Activated CD8-positive, alpha-beta memory T cell treated with anti-CD3 and anti-CD28 coated beads for 1 hour (primary cell): ENCODE results near the gene COL18A1.

Experiments
- DNase-seq, 2 donors: peaks; one replicate each; pipeline ENCODE4 v3.0.0-alpha.2; 2020; ENCODE audit warnings: low read depth in 1 of 2; ENCODE audit errors: extremely low read depth in 1 of 2

COL18A1 gene

GRCh38 chr21:45541221-45542039 lies 136.5 kb downstream of the COL18A1 start:
- peak in 1 of 2 donors; percentile 51 for DNase-seq

DNA sequence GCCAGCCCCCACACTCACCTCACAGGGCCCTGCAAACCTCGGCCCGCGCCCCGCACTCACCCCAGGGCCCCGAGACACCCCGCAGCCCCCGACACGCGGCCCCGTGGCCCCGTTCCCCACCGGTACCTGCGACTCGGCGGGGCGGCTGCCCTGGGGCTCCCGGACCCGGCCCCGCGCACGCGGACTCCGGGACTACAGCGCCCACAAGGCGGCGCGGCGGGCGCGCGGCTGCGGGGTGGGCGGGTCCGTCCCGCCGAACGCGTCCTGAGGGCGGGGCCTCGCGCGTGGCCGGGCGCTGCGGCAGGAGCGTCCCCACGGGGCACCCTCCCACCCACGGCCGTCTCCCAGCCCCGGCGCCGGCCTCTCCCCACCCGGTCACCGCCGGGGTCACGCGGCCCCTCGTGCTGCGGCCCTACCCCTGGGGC lies 137.3 kb downstream of the COL18A1 start, which contains the start of gene SLC19A1:
Gene SLC19A1, minus strand, starts transcription at position 199 of the 425 bp plus-strand sequence. CDS start 4,481 bp downstream, outside the sequence.
- DNase-seq: peak in 1 of 2 donors; percentile 61

- no peak for DNase-seq
Measured at GRCh38 chr21:45542667-45543370, 137.9 kb downstream of the COL18A1 start.

DNA sequence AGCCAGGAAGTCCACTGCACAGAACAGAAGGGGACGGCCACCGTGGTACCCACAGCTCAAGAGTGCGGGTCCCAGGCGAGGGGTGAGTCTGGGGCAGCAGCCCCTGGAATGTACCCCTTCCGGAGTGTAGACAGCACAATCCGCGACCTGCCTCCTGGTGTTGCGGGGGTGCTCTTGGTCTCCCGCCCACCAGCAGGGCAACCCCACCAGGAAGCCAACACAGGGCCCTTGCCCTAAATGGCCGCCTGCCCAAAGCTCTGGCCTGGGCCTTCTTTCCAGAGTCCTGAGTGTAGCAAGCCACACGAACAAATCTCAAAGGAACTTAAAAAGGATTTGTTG lies 138.4 kb downstream of the COL18A1 start:
- DNase-seq: no peak

- no peak for DNase-seq
Measured at GRCh38 chr21:45543710-45544448, 138.9 kb downstream of the COL18A1 start.

- DNase-seq: no peak
Measured at GRCh38 chr21:45544449-45545235, 139.7 kb downstream of the COL18A1 start.

DNA sequence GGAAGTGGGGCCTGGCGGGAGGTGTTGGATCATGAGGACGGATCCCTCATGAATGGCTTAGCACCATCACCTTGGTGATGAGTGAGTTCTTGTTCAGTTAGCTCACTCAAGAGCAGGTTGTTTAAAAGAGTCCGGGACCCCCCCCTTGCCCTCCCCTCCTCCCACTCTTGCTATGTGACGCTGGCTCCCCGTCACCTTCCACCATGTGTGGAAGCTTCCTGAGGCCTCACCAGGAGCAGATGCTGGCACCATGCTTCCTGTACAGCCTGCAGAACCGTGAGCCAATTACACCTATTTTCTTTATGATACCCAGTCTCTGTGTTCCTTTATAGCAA lies 140.2 kb downstream of the COL18A1 start:
- DNase-seq: no peak

GRCh38 chr21:45545691-45546531 lies 140.9 kb downstream of the COL18A1 start:
- DNase-seq: no peak

DNA sequence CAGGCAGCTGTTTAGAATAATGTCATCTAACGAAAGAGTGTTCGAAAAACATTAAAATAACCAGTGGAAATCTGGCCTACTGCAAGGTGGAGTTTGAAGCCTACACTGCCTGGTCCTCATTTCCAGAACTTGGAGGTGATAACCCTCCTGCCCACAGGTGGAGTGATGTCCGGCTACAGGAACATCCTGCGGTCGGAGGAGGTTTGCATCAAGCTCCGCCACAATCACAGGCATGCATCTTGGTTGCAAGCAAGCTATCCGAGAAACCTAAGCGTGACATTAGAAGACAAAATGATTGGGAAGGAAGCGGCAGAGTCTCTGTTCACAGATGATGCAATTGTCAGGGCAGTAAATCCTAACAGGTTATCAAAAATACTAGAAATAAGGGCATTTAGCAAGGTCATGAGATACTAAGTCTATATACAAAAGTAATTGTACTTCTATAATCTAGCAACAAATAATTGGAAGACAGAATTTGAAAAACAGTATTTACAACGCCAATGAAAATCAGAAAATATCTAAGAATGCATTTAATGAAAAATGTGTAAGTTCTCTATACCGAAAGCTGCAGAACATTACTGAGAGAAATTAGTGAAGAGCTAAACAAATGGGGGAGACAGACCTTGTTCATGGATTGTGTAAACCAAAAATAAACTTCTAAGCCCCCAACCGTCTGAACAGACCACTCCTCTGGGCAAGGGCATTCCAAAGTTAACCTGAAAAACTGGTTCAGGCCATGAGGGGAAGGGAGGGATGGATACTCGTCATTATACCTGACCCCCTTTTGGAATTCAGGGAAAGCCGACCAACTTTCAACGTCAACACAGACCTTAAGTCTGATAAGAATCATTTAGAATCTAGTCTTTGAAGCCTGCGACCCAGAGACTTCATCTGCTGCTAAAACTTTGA lies 141.9 kb downstream of the COL18A1 start:
- no peak for DNase-seq

DNA sequence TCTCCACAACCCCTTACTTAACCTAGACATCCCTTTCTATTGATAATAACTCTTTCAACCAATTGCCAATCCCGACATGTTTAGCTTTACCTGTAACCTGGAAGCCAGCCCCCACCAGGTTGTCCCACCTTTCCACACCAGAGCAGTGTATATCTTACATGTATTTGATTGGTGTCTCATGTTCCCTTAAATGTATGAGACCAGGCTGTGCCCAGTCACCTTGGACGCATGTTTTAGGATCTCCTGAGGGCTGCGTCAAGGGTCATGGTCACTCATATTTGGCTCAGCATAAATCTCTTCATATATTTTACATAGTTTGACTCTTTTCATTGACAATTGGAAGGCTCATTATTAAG lies 142.6 kb downstream of the COL18A1 start:
- DNase-seq: no peak

GRCh38 chr21:45548711-45549491 lies 143.9 kb downstream of the COL18A1 start:
- DNase-seq: no peak

DNA sequence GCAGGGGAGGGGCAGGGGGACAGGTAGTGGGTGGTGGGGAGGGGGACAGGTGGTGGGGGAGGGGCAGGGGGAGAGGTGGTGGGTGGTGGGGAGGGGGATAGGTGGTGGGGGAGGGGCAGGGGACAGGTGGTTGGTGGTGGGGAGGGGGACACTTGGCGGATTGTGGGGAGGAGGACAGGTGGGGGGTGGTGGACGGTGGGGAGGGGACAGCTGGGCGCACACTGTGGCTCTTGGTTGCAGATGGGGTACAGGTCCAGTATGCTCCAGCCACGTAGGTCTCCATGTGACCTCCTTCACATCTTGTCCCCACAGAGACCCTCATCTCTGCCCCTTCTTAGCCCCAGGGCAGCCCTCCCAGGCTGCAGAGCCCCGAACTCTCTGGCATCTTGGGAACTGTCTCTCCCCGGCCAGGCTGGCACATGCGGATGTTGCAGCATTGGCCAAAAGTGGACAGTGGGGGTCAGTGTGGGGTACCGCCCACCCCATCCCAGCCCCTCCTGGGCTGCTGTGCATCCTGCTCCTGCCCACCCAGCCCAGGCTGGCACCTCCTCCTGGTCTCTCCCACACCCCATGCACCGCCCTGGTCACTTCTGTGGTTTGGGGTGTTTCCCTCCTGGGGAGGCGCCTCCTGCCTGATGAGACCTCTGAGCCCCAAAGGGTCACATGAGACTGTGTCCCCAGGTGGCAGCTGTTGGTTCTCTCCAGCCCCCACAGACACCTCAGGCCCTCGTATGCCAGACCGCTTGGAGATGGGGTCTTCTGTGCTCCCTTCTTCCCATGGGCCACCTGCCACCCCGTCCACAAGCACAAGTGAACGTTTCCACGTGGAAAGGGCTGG lies 144.9 kb downstream of the COL18A1 start:
- no peak for DNase-seq

DNA sequence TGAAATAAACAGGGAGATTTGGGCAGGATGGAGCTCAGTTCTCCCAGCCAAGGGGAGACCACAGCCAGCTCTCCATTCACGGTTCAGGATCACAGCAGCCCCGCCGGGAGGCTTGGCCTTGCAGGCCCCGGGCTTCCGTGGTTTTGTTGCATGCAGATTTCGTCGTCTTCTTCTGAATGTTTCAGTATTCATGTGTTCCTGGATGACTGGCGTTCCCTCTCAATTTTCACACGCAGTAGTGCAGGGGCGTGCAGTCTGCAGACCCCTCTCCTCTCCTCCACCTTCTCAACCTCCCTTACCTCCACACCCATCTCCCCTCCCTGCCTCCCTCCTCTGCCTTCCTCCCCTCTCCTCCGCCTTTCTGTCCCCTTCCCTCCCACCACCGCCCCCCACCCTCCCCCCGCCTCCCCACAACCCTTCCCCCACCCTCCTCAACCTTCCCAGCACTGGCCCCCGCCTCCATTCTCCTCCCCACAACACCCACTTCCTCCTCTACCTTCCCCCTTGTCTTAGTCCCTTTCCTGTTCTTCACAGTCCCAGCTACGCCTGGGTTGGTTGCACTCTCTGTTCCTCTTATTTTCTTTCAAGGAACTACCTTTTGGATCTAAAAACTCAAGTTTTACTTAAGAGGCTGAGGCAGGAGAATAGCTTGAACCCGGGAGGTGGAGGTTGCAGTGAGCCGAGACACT lies 145.7 kb downstream of the COL18A1 start:
- DNase-seq: no peak

DNA sequence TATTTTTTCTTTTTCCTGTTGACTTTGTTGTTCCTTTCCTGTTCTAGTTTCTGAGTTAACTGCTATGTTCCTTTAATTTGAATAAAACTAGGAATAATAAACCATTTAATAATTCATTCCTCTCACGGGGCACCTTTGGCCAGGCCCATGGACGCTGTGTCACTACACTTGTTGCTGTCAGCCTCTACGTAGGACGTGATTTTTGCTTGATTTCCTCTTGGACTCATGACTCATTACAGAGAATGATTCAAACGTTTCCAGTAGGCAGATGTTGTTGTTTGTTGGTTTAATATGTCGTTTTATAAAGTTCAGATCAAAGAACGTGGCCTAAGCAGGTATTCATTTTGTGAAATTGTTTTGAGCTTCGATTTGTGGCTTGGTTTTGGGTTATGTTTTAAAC lies 146.4 kb downstream of the COL18A1 start:
- DNase-seq: no peak

DNA sequence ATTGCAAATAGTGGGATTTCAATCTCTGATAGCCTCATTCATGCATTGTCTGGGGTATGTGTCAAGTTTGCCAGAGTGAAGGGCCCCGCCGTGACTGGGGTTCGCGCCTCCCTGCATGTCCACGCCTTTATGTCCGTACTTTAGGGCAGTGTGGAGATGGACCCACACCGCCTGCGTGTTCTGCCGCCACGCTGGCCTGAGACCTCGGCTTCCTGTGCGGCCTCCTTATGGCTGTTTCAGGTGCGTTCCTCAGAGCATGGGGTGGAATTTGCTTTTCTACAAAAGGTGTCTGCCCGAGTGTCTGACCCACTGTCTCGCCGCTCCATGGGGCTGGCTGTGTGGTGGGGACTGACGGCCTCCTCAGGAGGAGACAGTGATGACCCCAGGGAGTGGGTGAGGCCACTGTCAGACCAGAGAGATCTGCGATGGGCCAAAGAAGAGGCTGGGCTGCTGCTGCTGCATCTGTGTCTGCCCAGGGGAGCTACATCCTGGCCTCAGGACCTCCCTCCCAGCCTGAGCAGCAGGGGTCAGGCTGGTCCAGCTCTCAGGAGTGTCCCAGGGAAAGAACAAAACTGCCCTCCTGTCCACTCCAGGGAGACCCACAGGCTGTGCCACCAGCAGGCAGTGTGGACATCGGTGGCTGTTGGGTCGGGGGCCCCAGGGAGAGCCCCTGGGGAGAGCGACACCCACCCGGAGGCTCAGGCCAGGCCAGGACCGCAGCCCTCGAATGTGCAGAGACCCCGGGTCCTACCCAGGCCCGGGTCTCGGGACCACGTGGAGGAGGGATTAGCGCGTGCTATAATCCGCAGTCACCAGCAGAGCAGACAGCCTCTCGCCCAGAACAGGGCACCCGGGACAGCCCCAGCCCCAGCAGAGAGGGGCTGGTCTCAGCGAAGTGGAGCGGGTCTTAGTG lies 147.1 kb downstream of the COL18A1 start:
- DNase-seq: no peak
